GM12865 (cell line): ENCODE results near the gene SNX24.

Experiments used
- DNase-seq: peaks from one replicate; pipeline ENCODE4 v3.0.0; 2010; ENCODE audit warnings: low read depth
- H3K4me3 ChIP-seq: 2 replicates; pipeline ENCODE4 v1.5.1; 2011; ENCODE audit warnings: mild to moderate bottlenecking, low read depth, low read length, control low read depth
- CTCF ChIP-seq: IDR thresholded peaks from 2 replicates; pipeline ENCODE4 v1.5.1; 2011; ENCODE audit warnings: low read length, control low read depth, low read depth, inconsistent platforms; ENCODE audit not compliant: insufficient read depth; ENCODE audit errors: missing control alignments

Gene SNX24

GRCh38 chr5:122835681-122836080, 9.7 kb upstream of the SNX24 start:
- TF ChIP-seq CTCF, result no peak
- no peak for DNase-seq
- H3K4me3 ChIP-seq, result no peak overlapping the region

- DNase-seq, result no peak
- no peak overlapping the region for H3K4me3 ChIP-seq
- no peak for TF ChIP-seq CTCF
Measured at GRCh38 chr5:122836947-122837346, 8.5 kb upstream of the SNX24 start.

GRCh38 chr5:122839731-122840130, 5.7 kb upstream of the SNX24 start:
- no peak for DNase-seq
- no peak for TF ChIP-seq CTCF
- no peak overlapping the region for H3K4me3 ChIP-seq

GRCh38 chr5:122842016-122842580, 3.3 kb upstream of the SNX24 start:
- DNase-seq, result no peak
- no peak overlapping the region for H3K4me3 ChIP-seq
- TF ChIP-seq CTCF, result no peak

GRCh38 chr5:122844136-122844909, 1.1 kb upstream of the SNX24 start:
- TF ChIP-seq CTCF, result no peak
- peak overlapping the region; percentile 56 for H3K4me3 ChIP-seq
- peak; percentile 10 for DNase-seq

GRCh38 chr5:122844910-122845228, 544 bp upstream of the SNX24 start:
- DNase-seq, result peak; percentile 67
- TF ChIP-seq CTCF, result no peak
- H3K4me3 ChIP-seq, result peak overlapping the region; percentile 56
